ENCODE data around the gene HEATR3.

- TF ChIP-seq ZNF274 (IDR thresholded peaks at IDR 0.05; ENCODE audit: low read depth, low read length): no peak
- no peak for TF ChIP-seq YY1 (IDR thresholded peaks at IDR 0.05; ENCODE audit: insufficient read depth, insufficient read length)
- no peak for TF ChIP-seq SUZ12 (IDR thresholded peaks at IDR 0.05; ENCODE audit: extremely low read depth, insufficient read depth, insufficient read length)
These were observed 7.0 kb downstream of the HEATR3 start for GRCh38 chr16:50072730-50073129.

Measured in NT2/D1 (cell line).